Activated CD8-positive, alpha-beta memory T cell treated with anti-CD3 and anti-CD28 coated beads, Interleukin-2, amount 50 U/mL, for 4 hours (primary cell): ENCODE data around the gene TRIM37.
A peak's percentile ranks its signal among the peaks of the same experiment; 100 is the strongest.
"Not testable (repeated sequence)": the region's sequence is repeated elsewhere in the genome, so short reads cannot be mapped to it uniquely, and the experiment has no call there.

Source experiments
- DNase-seq: peaks from one replicate; pipeline ENCODE4 v3.0.0-alpha.2; 2020

The TRIM37 gene, protein sequence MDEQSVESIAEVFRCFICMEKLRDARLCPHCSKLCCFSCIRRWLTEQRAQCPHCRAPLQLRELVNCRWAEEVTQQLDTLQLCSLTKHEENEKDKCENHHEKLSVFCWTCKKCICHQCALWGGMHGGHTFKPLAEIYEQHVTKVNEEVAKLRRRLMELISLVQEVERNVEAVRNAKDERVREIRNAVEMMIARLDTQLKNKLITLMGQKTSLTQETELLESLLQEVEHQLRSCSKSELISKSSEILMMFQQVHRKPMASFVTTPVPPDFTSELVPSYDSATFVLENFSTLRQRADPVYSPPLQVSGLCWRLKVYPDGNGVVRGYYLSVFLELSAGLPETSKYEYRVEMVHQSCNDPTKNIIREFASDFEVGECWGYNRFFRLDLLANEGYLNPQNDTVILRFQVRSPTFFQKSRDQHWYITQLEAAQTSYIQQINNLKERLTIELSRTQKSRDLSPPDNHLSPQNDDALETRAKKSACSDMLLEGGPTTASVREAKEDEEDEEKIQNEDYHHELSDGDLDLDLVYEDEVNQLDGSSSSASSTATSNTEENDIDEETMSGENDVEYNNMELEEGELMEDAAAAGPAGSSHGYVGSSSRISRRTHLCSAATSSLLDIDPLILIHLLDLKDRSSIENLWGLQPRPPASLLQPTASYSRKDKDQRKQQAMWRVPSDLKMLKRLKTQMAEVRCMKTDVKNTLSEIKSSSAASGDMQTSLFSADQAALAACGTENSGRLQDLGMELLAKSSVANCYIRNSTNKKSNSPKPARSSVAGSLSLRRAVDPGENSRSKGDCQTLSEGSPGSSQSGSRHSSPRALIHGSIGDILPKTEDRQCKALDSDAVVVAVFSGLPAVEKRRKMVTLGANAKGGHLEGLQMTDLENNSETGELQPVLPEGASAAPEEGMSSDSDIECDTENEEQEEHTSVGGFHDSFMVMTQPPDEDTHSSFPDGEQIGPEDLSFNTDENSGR

DNA sequence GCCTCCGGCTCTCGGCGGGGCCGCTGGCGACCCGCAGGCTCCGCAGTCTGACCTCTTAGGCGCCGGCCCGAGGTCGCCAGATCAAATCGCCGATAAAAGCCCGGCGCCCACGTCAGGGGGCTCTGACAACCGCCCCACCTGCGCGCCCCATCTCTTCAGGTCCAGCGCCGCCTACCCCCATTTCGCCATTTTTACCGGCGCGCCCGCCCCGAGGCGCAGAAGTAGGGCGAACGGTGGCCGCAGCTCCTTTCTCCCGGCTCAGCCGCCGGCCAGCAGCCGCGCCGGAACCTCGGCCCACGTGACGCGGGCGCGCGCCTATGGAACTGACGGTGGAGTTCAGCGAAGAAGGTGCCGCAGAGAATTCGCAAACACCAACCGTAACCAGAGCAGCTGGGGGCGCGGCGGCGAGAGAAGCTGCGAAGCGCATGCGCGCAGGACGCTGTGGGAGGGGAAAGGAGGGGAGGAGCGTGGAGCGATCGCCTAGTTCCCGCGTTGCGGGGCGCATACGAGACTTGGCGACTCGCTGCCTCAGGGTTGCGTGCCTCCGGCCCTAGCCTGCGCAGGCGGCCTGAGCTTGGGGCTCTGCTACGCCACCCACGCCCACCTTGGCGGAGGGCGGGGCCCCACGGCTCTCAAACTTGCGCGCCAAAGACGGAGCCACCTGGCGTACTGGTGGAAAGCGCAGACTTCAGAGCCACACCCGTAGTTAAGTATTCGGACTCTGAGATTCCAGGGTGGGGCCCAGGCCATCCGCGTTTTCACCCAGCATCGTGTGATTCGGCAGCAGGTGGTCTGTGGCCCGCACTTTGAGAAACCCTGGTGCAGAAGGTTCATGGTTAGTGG, at the start of gene TRIM37:
TSS of gene TRIM37 (minus strand) at position 418 of the 843 bp plus-strand sequence. CDS start 419 bp downstream, outside the sequence.
- peak; percentile 98 for DNase-seq

DNA sequence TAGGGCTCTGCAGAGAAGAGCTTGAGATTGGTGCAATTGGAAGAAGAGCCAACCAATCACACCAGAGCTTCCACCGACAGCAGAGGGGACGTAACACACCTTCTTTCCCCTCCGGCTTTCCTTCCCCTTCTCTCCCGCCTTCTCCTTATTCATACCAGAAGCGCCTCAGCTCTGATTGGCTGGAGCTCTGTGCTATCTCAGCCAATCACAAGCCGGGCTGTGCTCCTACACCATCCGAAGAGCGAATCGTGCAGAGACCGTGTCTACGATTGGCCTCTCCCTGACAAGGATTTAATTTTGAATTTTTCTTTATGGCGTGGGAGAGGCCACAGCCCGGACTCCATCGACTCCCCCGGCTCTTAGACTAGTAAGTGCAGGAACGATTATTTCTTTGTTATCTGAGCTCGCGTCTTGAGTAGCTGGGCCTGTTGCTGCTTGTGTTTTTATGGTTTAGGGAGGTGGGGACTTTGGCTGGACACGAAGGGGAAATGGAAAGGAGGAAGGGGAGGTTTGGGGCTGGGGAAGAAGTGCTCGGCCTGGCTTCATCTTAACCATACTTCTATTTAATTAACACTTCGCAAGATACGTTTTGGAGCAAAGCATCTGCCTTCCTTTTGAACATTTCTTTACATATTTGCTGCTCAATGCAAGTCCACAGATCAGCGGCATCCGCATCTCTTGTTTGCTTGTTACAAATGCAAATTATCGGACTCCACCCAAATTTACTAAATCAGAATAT, 48.9 kb upstream of the TRIM37 start, which contains the start of gene PRR11:
TSS of gene PRR11 (plus strand) at position 308 of the 739 bp plus-strand sequence. CDS start 14,007 bp downstream, outside the sequence.
- peak; percentile 83 for DNase-seq

DNA sequence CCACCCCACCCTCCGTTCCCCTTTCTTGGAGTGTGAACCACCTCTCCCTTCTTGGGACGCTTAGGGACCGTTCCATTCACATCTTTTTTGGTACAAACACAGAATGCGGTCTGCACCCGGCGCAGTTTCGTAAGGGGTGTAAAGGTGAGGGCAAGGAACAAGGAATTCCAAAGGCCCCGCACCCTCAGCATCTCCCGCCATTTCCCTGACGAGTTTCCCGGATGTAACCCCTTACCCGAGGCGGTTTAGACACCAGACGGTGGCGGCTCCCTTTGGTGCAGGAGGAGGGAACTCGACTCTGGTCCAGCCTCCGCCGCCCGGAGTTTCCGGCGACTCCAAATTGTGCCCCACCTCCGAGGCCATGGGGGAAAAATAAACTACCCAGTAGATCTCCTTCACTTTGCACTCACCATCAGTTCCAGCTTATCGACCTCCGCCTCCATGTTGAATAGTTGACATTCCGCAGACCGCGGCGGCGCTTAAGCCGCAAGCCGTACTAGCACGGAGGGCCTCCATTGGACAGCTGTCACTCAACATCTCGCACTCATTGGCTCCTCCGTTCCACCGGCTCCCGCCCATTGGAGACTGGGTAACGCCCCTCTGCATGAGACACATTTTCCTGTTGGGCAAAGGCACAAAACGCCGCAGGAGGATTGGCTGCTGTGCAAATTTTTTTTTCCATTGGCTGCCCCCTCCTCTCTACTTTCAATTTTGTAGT, 48.2 kb upstream of the TRIM37 start, which contains the start of gene SKA2:
TSS of gene SKA2 (minus strand) at position 466 of the 718 bp plus-strand sequence. CDS start at position 443, 23 bp downstream.
- DNase-seq: peak; percentile 94

DNA sequence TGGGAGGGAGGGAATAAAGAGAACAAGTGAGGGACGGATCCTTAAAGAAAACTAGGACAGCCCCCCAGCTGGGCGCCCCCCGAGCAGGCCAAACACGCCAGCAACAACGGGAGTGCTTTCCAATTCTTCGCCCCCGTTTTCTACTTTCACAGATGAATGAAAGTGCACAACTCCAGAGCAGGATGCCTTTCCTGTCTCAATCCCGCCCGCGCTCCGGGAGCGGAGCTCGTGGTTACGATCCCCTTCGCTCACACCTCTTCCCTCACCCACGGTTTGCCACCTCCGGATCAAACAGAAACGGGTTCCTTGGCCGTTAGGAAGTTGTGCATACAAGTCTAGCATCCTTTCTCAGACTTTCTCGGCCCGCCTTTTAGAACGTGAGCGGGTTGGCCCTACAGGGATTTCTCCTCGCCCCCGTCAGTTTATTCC, 47.6 kb upstream of the TRIM37 start:
- DNase-seq: peak; percentile 26

DNA sequence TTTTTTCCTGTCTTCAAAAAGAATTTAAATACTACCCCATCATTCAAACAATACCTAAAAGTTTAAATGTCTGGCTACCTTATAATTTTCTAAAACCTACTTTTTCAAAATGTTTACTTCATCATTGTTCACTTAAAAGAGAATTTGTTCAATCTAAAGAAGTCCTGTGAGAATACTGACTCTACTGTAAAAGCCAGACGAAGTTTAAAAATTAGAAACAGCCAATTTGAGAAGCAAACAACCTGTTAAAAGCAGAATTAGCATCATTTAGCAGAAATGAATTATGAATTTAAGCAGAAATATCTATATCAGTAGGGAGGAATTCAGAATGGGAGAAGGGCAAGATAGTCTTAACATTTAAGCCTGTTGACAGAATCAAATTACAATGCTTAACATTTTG, 46.2 kb upstream of the TRIM37 start:
- DNase-seq: no peak

DNA sequence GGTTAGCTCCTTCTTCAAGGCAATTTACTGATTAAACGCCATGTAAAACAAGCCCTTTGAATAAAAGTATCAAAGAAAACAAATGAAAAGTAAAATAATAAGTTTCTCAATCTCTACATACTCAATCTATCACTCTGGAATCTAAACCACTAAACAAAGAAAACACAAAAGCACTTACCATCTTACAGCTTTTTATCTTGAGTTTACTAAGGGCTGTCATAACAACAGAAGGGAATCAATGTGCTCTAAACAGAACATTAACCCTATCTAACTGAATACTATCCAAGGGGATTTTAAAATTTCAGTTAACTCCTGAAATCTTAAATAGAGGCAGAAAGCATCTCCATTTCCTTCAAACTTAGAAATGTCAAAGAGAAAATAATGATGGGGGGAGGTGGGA, 44.9 kb upstream of the TRIM37 start:
- no peak for DNase-seq

DNA sequence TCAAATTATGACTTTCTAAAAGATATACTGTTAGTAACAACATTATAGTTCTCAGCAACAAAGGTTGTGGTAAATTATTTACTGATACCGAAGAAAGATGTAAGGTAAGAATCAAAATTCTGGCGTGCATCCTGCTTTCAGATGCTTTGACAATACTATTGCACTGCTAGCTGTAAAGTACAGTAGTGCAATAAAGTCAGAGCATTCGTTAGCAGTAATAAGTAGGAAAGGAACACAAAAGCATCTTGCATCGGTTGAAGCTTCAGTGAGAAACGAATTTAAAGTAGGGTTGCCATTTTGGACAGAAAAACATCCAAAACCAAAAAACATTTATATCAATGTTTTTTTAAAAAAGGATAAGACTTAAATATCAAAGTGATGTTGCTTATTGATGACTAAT, 44.3 kb upstream of the TRIM37 start:
- DNase-seq: no peak

DNA sequence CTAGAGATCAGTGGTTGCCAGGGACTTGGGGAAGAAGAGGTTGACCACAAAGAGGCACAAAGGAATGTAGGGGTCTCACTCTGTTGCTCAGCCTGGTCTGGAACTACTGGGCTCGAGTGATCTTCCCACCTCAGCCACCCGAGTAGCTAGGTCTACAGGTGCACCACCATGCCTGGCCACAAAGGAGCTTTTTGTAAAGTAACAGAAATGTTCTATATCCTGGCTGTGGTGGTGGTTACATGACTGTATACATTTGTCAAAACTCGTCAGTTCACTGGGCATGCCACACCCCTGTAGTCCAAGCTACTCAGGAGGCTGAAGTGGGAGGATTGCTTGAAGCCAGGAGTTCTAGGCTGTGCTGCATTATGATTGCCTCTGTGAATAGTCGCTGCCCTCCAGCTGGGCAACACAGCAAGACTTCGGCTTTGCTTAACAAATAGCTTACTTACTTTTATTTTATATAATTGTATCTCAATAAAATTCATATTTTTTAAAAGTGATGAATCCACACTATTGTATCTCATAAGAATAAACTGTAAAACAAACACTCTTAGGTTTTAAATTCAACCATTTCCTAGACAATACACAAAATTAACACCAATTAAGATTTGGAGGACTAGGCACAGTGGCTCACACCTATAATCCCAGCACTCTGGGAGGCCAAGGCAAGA, 43.3 kb upstream of the TRIM37 start:
- no peak for DNase-seq

DNA sequence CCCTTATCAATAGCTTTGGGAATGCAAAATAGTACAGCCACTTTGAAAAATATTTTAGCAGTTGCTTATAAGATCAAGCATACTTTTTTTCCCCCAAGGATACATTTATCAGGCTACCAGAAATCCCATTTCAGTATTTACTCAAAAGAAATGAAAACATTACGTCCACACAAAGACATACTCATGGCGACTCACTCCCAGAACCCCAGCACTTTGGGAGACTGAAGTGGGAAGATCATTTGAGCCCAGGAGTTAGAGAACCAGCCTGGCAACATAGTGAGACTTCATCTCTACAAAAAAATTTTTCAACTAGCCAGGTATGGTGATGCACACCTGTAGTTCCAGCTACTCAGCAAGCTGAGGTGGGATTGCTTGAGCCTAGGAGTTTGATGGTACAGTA, 42.4 kb upstream of the TRIM37 start:
- DNase-seq: no peak

DNA sequence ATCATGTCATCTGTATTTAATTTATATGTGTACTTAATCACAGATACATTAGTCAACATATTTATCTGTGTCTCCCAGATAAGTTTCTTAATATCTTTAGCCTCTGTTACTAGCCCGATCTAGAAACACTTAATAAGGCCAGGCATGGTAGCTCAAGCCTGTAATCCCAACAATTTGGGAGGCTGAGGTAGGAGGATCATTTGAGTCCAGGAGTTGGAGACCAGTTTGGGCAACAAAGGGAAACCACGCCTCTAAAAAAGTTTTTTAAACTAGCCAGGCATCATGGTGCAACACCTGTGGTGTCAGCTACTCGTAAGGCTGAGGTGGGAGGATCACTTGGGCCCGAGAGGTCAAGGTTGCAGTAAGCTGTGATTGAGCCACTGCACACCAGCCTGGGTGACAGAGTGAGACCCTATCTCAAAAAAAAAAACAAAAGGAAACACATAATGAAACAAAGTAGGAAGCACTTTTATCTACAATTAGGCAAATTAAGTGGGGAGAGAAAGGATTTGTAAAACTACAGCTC, 39.0 kb upstream of the TRIM37 start:
- DNase-seq: no peak

DNA sequence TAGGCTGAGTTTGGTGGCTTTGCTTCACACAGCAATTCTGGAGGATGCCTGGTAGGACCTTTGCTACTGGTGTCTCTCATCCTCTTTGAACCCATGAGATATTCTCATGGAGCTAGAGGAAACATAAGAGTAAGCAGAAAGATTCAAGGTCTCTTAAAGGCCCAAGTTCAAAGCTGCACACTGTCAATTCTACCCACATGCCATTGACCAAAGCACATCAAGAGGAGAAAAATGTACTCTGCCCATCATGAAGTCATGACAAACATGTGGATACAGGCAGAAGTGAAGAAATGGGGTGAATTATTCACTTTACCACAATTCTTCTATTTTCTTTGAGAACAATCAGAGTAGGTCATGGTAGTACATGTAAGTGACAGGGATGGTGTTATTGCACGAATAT, 35.2 kb upstream of the TRIM37 start:
- DNase-seq: no peak

DNA sequence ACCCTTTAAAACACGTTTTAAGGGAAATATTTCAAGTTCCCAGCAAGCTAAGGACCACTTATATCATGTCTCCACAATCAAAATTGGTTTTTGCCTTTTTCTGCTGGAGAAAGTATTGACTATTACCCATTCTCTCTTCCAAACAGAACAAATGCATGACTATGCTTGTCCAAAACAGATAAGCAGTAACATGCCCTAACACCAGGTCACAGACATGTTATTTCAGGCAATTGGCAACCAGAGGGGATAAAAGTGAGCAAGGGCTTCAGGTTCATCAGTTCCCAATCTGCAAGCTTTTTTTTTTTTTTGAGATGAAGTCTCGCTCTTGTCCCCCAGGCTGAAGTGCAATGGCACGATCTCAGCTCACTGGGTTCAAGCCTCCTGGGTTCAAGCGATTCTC, 33.3 kb upstream of the TRIM37 start:
- no peak for DNase-seq

DNA sequence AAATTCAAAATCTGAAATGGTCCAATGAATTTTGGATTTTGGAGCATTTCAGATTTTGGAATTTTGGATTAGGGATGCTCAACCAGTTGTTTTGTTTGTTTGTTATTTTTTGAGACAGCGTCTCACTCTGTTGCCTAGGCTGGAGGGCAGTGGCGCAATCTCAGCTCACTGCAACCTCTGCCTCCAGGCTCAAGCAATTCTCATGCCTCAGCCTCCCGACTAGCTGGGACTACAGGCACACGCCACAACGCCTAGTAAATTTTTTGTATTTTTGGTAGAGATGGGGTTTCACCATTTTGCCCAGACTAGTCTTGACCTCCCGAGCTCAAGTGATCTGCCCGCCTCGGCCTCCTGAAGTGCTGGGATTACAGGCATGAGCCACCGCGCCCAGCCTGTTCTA, 31.7 kb upstream of the TRIM37 start:
- not testable (repeated sequence) for DNase-seq

DNA sequence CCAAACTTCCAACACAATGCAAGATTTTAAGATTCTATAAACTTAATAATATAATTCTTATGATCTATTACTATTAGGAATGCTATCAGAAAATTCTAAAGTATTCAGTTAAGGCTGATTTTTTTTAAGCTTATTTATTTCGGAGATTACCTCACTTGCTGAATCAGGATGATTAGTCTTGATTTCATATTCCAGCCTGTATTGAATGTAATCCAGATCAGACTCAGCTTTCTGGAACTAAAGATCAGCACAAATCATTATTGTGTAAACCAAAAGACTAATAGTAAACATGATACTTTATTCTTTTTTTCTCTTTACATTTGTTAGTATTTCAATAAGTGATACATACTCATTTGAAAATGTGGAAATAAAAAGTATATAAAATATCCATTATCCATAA, 24.5 kb upstream of the TRIM37 start:
- DNase-seq: no peak

DNA sequence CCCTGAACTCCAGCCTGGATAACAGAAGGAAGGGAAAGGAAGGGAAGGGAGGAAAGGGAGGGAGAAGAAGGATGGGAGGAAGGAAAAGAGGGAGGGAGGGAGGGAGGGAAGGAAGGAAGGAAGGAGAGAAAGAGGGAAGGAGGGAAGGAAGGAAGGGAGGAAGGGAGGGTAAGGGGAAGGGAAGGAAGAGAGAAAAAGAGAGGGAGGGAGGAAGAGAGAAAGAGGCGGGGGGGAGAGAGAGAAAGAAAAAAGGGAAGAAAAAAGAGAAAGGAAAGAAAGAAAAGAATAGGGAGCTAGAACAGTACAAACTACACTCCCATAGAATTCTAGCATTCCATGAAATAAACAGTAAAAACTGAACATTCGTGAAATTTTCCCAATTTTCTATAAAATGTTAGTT, 23.1 kb upstream of the TRIM37 start:
- no peak for DNase-seq

DNA sequence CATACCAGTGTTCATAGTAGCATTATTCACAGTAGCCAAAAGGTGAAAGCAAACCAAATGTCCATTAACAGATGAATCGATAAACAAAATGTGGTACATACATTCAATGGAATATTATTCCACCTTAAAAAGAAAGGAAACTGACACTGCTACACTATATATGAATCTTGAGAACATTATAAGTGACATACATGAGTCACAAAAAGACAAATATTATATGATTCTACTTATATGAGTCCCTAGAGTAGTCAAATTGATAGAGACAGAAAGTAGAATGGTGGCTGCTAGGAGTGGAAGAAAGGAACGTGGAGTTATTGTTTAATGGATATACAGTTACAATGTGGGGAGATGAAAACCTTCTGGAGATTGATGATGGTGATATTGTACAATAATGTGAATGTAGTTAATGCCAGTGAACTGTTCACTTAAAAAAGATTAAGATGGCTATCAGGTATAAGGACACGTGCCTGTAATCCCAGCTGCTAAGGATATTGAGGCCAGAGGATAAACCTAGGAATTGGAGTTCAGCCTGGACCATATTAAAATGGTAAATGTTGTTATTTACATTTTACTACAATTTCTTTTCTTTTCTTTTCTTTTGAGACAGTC, 20.2 kb upstream of the TRIM37 start:
- no peak for DNase-seq

DNA sequence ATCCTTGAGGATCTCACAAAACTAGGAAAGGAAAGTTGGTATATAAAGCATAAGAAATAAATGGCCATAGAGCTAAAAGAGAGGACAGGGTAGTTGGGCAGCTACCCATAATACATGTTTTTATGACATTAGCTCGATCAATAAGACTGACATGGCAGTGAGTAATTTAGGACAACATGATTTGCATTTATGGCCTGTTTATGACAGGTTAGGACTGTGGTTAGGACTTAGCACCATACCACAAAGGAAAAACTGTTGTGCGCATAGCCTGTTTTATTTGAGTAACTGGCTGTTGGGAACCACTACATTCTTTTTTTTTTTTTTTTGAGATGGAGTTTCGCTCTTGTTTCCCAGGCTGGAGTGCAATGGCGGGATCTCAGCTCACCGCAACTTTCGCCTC, 18.0 kb upstream of the TRIM37 start:
- DNase-seq: no peak

DNA sequence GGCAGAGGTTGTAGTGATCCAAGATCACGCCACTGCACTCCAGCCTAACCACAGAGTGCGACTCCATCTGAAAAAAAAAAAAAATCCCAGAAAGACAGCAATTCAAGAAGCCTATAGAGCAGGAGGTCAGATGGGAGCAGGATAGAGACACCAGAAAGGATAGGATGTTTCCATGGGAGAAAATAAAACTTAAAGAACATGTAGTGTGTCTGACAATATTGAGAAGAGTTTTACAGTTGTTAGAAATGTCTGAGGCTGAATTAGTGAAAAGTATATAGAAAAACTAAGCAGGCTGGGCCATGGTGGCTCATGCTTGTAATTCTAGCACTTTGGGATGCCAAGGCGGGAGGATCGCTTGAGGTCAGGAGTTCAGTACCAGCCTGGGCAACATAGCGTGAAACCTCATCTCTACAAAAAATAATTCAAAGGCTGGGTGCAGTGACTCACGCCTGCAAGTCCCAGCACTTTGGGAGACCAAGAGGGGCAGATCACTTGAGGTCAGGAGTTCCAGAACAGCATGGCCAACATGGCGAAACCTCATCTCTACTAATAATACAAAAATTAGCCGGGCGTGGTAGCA, 15.3 kb upstream of the TRIM37 start:
- DNase-seq: no peak

DNA sequence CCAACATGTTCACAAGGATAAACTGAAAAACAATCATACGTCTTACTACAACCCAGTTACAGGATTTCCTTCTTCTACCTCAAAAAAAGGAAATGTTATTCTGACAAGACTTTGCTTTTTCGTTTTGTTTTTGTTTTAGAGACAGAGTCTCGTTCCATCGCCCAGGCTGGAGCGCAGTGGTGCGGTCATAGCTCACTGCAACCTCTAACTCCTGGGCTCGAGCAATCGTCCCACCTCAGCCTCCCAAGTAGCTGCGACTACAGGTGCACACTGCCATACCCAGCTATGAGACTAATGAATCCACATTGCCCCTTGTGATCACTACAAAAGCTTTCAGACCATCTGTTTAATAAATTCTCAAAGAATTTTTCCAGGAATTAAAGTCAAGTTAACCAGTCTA, 8.8 kb upstream of the TRIM37 start:
- DNase-seq: no peak
